HL-60 (cell line): Measurements from ENCODE around the gene AQP1.

ENCODE experiments used
- GABPA ChIP-seq: IDR thresholded peaks from 2 replicates; pipeline ENCODE4 v1.6.1; 2012; ENCODE audit warnings: low read depth
- POLR2AphosphoS5 ChIP-seq: IDR thresholded peaks from 2 replicates; pipeline ENCODE4 v1.6.1; 2012; ENCODE audit warnings: low read depth
- REST ChIP-seq: IDR thresholded peaks from 2 replicates; pipeline ENCODE4 v1.6.1; 2012; ENCODE audit warnings: low read depth; ENCODE audit not compliant: insufficient replicate concordance
- TF ChIP-seq, protein P1 (sequence below): IDR thresholded peaks from one replicate; pipeline ENCODE4 v1.5.1; 2011; ENCODE audit warnings: low read length, control low read depth, inconsistent platforms; ENCODE audit not compliant: insufficient read depth

DNA sequence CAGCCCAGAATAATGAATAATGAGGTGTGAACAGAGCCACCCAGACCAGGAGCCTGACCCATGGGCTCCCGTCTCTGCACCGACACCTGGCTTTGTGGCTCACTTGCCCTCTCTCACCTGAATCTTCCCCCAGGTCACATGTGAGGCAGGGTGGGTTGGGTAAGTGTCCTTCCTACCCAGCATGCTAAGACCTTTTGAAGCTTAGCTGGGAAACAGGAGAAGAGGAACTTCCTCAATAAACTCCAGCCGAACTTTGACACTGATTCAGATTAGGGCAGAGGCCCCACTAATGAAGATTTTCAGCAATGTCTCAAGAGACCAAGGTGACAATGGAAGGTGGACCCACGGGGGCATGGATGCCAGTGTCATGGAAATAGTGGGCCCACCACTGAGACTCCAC, 46.6 kb upstream of the AQP1 start:
- TF ChIP-seq GABPA (no peak), POLR2AphosphoS5 (no peak), REST (no peak)
- TF ChIP-seq, protein P1, sequence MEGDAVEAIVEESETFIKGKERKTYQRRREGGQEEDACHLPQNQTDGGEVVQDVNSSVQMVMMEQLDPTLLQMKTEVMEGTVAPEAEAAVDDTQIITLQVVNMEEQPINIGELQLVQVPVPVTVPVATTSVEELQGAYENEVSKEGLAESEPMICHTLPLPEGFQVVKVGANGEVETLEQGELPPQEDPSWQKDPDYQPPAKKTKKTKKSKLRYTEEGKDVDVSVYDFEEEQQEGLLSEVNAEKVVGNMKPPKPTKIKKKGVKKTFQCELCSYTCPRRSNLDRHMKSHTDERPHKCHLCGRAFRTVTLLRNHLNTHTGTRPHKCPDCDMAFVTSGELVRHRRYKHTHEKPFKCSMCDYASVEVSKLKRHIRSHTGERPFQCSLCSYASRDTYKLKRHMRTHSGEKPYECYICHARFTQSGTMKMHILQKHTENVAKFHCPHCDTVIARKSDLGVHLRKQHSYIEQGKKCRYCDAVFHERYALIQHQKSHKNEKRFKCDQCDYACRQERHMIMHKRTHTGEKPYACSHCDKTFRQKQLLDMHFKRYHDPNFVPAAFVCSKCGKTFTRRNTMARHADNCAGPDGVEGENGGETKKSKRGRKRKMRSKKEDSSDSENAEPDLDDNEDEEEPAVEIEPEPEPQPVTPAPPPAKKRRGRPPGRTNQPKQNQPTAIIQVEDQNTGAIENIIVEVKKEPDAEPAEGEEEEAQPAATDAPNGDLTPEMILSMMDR: no peak
